Activated gamma-delta T cell treated with anti-CD3 and anti-CD28 coated beads, Interleukin-2, amount 50 U/mL, for 16 hours (primary cell): ENCODE results near the gene GLIS1.
"Not testable (repeated sequence)": the region's sequence is repeated elsewhere in the genome, so short reads cannot be mapped to it uniquely, and the experiment has no call there.

Experiments
- DNase-seq: peaks from one replicate; pipeline ENCODE4 v3.0.0-alpha.2; 2020; ENCODE audit warnings: low read depth

GLIS1 gene

DNA sequence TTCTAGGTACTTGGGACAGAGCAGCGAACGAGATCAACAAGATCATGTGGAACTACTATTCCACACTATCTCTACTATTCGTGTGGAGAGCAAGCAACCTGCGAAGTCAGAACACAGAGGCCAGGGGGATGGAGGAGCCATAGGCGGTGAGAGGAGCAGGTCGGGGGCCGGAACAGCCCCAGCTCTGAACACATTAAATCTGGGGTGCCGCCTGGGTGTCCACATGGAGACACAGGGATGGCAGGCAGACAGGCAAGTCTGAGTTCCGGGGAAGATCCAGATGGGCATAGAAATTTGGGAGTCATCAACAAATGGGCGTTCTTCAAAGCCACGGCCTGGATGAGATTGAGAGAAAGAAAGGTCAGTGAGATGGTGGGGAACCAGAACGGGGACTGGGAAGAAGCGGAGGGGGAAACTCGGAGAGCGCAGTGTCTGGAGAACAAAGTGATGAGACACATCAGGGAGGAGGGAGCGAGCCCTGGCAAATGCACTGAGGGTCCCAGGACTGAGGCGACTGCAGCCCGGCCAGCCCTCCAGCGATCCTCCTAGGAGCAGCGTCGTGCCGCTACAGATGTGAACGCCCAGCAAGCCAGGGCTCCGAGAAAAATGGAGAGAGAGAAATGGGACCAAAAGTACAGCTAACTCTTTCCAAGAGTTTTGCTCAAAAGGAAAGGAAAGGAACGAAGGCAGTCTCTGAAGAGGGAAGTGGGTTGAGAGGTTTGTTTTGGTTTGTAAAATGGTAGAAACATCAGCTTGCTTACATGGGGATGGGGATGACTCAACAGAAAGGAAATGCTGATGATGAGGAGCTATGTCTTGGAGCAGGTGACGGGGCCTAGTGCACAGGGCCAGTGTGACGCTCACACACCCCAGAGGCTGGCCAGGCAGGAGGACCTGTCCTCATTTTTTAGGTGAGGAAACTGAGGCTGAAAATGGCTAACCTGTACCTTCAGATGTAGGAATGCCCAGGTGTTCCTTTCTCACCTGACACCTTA, 84.5 kb downstream of the GLIS1 start:
- no peak for DNase-seq

DNA sequence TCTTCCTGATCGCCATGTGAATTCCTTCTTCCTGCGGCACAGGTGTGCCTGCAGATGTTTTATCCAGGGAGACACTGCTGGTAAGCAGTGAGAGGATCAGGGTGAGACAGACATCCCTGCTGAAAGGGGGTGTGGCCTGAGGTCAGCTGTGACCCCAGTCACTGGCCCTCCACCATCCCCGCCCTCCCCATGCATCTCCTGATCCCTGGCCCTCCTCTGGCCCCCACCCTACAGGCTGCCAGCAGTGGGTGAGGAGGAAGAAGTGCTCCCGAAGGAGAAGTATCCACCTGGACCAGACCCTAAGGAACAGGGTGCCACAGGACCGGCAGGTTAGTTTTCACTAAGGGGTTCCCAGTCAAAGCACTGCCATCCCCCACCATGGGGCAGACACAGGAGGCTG, 85.3 kb downstream of the GLIS1 start:
- no peak for DNase-seq

DNA sequence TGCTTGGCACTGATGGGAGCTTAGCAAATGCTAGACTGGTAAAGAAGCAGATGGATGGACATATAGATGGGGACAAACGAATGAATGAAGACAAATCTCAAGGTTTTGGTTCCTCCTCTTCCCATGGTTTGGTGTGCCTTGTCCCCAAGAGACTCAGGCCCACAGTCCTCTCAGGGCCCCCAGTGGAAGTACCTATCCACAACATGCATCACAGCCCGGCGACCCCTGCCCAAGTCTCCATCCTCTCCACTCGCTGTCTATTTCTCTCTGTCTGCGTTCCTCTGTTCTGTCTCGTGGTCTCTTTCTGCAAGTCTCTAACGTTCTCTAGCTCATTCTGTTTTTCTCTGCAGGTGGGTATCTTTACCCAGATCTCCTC, 85.8 kb downstream of the GLIS1 start:
- DNase-seq = no peak

DNA sequence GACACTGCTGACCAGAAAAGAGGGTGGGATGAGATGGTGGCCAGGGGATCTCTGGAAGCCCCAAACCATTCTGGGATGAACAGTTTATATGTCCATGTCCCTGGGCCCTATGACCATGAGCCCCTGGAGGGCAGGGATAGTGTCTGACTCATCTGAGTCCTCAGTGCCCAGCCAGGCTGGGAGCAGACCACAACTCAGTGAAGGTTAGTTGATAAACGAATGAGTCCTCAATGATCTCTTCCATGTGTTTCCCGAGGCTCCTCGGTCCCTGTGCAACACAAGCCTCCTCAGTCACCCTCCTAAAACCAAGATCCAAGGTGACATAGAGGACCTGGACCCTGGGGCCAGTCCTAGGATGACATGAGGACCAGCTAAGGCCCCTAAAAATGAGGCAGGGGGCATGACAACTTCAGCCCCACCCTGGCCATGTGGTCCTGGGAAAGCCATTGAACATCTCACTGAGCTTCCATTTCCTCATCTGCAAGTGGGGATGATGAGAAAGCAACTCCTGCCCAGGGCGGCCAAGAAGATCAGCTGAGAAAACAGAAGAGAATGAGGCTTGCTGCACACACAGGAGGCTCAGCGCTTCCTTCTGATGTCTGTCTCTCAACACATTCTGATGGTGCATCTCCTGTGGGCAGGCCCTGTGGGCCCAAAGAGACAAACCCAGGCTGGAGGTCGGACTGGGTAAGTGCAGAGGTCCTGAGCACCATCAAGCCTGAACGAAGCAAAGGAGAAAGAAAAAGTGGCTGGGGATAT, 86.3 kb downstream of the GLIS1 start:
- DNase-seq = no peak

DNA sequence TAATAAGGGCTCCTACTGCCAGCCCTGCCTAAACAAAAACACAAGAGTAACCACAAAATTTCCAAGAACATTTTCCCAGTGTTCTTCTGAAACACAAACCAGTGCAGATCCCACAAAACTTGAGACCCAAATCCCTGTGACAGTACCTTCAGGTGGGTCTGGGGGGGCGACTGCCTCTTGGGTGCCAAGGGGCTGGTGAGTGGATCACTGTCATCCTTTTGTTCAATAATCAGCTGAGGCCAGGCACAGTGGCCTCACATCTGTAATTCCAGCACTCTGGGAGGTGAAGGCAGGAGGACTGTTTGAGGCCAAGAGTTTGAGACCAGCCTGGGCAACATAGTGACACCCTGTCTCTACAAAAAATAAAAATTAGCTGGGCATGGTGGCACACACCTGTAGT, 87.6 kb downstream of the GLIS1 start:
- DNase-seq = no peak

DNA sequence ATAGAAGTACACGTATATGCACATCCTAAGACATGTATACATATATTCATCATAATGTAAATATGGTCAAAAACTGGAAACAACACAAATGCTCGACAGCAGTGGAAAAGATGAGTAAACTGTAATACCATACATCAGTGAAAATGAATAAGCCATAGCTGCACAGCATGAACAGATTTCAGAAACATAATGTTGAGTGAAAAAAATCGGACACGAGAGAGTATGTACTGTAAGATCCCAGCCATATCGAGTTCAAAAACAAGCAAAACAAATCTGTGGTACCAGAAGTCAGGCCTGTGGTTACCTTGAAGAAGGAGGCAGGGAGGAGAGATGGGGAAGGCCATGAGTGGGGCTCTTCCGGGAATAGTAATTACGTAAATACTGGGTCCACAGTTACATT, 90.4 kb downstream of the GLIS1 start:
- DNase-seq = no peak

DNA sequence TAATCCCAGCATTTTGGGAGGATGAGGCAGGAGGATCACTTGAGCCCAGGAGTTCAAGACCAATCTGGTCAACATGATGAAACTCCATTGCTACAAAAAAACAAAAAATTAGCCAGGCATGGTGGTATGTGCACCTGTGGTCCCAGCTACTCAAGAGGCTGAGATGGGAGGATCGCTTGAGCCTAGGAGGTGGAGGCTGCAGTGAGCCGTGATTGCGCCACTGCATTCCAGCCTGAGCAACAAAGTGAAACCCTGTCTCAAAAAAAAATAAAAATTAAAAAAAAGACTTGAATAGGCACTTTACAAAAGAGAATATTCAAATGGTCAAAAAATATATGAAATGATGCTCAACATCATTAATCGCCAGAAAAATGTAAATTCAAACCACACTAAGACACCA, 91.0 kb downstream of the GLIS1 start:
- not testable (repeated sequence) for DNase-seq

DNA sequence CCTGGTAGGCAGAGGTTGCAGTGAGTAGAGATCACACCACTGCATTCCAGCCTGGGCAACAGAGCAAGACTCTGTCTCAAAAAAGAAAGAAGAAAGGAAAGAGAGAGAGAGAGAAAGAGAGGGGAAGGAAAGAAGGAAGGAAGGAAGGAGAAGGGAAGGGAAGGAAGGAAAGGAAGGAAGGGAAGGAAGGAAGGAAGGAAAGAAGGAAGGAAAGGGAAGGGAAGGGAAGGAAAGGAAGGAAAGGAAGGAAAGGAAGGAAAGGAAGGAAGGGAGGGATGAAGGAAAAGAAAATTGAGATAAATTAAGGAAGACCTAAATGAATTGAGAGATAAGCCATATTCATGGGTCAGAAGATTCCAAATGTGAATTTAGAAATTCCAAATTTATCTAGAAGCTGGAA, 92.2 kb downstream of the GLIS1 start:
- DNase-seq = no peak

DNA sequence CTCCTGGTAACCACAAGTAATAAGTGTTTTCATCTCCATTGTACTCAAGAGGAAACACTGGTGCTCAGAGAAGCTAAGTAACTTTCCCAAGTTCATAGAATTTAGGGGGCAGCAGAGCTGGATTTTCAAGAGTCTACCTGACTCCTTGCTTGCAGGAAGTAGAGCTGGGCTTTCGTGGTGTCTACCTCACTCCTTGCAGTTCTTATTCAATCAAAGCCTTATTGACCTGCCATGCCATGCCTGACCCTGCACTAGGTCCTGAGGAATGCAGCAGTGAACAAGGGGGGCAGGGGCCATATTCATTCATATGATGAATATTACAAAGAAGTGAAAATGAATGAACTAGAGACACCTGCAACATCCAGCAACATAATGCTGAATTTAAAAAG, 93.3 kb downstream of the GLIS1 start:
- no peak for DNase-seq

DNA sequence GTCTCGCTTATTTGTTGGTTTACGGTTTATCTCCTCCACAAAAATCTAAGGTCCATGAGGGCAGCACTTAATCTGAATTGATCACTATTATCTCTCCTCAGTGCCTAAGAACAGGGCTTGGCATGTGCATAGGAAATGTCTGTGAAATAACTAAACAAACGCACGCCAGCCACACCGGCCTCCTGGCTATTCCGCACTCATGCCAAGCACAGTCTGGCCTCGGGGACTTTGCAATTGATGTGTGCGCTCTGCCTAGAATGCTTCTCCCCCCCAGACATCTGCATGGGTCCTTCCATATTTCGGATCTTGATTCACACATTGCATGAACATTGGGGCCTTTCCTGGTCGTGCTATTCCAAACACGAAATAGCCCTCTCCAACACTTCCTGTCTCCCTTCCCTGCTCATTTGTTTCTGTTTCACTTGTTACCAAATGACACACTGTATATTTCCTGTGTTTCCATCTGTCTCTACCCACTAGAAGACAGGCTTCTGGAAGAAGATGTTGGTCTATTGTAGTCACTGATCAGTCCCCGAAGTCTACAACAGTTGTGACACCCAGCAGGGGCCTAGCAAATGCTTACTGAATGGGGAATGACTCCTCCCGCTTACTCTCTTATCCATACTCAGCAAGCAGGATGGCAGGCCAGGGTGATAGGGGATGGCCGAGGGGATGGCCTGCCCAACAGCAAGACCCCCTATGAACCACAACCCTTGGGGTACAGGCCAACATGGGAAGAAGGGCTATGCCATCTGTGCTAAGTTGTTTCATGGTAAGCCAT, 93.9 kb downstream of the GLIS1 start:
- DNase-seq = no peak

DNA sequence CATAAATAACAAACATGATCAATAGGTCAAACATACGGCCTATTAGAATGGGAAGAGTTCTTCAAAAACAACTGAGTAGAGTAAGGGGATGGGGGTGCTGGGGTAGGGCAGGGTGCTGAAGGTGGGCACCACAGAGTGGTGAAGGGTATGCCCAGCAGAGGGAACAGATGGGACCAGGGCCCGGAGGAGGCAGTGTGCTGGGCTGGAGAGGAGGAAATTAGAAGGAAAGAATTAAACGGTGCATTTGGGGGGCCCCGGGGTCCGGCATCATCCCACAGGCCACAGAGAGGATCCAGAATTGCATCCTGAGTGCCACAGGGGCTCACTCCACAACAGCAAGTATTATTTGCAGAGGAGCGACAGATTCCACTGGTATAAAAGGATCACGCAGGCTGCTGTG, 94.5 kb downstream of the GLIS1 start:
- no peak for DNase-seq

DNA sequence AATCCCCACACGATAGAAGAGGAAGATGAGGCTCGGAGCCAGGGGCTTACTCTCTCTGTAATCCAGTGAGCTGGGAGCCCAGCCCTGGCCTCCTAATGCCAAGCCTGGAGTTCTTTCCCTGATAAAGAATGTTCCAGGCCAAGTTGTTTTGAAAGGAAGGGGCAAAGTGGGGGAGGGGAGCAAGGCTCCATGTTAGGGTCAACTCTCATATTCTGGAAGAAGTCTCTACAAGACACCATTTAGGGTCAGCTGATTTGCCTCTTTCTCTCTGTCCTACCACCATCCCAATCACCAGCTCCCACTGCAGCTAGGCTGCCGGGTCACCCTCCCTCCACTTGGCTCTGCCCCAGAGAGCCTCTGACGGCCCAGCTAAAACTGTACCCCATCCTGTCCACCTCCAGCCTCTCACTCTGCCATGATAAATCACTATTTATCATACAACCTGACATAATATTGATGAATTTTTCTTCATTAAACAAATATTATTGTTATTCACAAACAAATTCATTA, 95.0 kb downstream of the GLIS1 start:
- DNase-seq = no peak

DNA sequence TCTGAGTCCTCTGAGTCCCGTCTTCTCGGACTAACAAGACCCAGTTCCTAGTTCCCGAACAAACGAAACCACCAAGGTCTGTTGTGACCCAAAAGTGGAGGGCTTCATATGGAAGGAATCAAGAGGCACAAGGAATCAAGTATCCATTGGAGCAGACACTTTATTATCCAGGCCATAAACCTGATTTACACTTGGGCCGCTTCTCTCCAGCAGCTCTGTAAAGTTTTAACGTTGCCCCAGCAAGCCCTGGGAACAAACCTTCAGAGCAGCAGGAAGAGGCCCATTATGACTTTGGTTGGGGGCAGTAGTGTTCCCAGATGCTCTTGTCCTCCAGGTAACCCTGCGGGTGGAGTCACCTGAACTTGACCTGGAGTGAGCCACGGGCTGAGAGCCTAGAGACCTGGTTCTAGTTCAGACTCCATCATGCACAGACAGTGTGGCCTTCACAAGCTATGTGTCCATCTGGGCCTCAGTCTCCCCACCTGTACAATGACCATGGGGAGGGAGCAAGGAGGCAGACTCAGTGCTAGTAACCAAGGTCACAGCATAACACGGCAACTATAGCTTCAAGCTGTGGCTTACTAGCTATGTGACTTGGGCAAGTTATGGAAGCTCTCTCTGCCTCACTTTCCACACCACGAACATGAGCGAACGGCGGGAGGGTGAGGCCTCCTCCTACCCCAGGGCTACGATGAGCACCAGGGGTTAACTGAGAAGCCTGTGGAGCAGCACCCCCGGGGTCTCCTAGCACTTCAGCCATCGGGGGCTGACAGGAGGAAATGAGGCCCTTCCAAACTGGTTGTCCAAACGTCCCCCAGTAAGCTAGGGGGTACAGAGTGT, 95.7 kb downstream of the GLIS1 start:
- no peak for DNase-seq

DNA sequence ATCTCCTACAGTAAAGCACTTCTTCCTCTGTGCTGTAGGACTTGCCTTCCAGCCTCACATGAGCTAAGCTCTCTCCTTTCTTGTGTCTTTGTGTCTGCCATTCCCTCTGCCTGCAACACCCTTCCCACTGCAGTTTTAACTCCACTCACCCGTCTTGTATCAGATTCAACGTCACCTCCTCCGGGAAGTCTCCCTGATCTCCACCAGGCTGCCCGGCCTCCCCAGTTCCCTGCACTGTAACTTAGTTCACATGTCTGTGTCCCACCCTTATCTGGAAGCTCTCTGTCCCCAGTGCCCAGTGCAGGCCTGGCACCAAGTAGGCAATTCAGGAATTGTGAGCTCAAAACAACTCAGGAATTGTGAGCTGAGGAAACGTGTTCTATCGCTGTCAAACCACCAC, 96.4 kb downstream of the GLIS1 start:
- DNase-seq = no peak

DNA sequence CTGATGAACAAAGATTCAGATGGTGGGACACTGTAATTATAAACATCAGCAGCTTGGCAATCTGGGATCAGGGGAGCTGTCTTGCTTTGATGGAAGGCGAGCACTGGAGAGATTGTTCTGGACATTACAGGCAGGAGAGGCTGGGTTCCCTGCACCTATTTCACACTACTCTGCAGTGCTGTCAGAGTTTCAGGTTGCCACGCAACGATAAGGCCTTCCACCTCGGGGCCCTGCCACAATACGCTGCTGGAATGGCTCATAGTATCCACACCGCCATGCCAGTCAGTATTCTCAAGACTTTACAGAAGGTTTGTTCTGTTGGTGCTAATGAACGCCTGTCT, 96.8 kb downstream of the GLIS1 start:
- DNase-seq = no peak

DNA sequence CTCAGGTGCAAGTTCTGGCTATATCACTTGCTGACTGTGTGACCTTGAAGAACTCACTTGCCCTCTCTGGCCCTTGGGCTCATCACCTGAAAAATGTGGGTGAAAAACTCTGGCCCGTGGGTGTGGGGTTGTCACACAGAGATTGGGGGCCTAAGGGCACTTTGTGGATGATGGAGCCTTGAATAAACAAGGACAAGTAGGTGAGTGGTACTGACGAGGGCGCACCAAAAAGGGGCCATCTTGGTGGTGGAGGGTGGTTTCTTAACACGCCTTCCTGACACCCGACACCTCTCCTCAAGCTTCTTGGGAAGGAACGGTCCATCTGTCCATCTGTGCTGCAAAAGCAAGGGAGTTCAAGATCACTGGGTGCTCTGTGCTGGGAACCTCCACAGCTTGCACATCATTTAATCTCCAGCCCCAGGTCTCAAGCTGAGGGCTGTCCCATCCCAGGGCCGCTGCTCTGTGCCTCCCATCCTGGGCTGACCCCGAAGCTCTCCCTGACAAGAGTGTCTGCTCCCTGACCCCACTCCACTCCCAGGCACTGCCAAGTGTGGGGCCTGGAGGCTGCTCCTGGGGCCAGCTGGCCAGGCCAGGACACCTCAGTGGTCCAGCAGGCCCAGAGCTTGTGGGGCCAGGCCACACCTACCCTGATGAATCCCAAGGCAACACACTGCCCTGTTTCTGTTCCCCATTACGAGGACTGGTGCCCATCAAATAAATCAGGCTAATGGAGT, 97.3 kb downstream of the GLIS1 start:
- DNase-seq = no peak

DNA sequence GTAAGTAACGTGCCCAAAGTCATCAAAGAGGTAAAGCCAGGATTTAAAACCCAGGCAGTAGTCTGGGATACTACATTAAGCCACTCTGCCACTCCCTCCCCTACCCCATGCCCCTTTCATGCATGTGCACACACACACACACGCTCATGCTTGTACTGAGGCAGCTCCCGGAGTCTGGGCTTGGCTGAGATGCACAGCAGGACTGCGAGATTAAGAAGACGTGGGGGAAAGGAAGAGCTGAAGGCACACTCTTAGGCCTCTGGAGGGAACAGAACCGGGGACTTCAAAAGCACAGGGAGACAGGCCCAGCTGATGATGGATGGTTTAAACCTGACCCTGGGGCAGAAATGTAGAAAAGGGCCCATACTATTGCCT, 98.3 kb downstream of the GLIS1 start:
- no peak for DNase-seq

DNA sequence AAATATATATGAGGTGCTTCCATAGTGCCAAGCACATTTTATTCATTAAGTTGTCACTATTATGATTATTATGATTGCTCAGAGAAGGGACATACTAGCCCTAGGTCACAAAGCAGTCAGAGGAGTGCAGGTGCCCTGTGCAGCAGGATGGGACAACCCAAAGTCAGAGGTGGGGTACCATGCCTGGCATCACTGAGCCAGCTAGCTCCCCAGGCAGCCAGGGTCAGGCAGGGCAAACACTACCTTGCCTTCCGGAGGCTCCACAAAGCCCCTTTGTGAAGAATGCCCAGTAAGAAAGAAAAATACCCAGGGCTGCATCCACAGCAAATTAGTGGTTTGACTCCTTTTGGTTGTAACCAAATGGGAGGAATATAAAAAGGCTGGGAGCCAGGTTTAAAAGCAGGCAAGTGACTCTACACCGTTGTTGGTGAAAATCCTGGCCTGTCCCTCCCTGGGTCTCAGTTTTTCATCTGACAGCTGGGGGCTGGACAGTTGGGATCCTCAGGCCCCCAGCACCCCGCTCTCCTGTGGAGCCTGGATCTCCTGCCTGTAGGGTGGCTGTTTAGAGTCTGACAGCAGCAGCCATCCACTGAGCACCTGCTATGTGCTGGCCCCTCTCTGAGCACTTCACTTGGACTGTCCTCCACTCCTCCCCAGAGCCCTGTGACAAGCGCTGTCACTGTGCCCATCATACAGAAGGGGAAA, 98.8 kb downstream of the GLIS1 start:
- DNase-seq = no peak

DNA sequence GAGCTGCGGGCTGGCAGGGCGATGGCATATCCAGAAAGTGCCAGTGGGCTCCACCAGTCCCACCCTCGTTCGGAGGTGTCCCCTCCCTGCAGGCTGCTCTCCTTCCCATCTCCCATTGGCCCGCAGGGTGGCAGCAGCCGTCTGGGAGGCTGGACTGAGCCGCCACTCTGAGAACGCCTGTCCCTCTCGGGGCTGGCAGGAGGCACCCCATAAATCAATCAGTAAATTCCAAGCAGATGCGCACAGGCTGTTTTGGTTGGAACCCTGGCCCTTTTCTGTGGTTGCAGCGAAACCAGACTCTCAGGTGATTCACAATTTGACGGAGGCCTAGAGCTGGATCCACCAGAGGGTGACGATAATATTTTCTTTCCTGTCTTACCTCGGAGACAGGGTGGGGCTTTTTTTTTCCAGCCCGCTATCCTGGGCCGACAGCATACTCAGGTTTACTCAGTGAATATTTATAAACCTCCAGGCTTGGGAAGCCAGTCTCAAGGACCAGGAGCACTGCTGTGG, 99.7 kb downstream of the GLIS1 start:
- DNase-seq = no peak
